LNCaP clone FGC (cell line): ENCODE data around the gene PROCA1.
"Not testable (repeated sequence)": the region's sequence is repeated elsewhere in the genome, so short reads cannot be mapped to it uniquely, and the experiment has no call there.

Source experiments
- DNase-seq: peaks from one replicate; pipeline ENCODE4 v3.0.0-alpha.2; 2011; ENCODE audit warnings: low read depth
- H3K4me3 ChIP-seq: 2 replicates; pipeline ENCODE4 v1.5.1; 2011; ENCODE audit warnings: mild to moderate bottlenecking, low read depth, low read length, control low read depth
- TF ChIP-seq, protein P1 (sequence below): IDR thresholded peaks from 2 replicates; pipeline ENCODE4 v1.5.1; 2012; ENCODE audit warnings: mild to moderate bottlenecking; ENCODE audit not compliant: control insufficient read depth, insufficient read depth; ENCODE audit errors: extremely low read depth

Gene PROCA1

DNA sequence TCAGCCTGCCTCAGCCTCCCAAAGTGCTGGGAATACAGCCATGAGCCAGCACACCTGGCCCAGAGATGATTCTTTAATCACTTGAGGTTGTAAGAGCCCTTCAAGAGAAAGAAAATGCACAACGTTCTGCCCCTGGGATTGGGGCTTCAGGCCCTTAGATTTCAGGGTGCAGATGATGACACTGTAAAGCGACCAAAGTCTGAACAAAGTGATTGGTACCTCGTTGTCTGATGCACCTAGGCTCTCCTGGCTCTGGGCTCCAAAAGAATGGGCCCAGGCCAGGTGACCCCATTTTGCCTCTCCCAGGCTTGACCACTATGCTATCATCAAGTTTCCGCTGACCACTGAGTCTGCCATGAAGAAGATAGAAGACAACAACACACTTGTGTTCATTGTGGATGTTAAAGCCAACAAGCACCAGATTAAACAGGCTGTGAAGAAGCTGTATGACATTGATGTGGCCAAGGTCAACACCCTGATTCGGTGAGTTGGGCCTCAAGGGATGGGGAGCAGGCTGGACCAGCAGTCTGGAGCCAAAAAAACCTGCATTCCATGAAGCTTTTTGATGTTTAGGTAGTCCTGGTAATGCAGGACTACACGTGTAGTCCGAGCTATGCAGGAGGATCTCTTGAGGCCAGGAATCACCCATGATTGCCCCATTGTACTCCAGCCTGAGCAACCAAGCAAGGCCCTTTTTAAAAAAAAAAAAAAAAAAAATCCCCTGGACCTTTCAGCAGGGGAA lies 10.9 kb upstream of the PROCA1 start:
- TF ChIP-seq, protein P1, sequence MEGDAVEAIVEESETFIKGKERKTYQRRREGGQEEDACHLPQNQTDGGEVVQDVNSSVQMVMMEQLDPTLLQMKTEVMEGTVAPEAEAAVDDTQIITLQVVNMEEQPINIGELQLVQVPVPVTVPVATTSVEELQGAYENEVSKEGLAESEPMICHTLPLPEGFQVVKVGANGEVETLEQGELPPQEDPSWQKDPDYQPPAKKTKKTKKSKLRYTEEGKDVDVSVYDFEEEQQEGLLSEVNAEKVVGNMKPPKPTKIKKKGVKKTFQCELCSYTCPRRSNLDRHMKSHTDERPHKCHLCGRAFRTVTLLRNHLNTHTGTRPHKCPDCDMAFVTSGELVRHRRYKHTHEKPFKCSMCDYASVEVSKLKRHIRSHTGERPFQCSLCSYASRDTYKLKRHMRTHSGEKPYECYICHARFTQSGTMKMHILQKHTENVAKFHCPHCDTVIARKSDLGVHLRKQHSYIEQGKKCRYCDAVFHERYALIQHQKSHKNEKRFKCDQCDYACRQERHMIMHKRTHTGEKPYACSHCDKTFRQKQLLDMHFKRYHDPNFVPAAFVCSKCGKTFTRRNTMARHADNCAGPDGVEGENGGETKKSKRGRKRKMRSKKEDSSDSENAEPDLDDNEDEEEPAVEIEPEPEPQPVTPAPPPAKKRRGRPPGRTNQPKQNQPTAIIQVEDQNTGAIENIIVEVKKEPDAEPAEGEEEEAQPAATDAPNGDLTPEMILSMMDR = no peak
- peak overlapping the region; percentile 100 for H3K4me3 ChIP-seq
- no peak for DNase-seq

DNA sequence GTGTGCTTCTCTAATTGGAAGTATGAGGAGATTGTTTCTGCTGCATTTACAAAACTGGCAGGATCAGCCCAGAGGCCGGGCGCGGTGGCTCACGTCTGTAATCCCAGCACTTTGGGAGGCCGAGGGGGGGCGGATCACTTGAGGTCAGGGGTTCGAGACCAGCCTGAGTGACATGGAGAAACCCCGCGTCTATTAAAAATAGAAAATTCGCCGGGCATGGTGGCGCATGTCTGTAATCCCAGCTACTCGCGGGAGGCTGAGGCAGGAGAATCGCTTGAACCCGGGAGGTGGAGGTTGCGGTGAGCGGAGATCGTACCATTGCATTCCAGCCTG lies 9.3 kb upstream of the PROCA1 start:
- H3K4me3 ChIP-seq = peak overlapping the region; percentile 100
- not testable (repeated sequence) for DNase-seq

DNA sequence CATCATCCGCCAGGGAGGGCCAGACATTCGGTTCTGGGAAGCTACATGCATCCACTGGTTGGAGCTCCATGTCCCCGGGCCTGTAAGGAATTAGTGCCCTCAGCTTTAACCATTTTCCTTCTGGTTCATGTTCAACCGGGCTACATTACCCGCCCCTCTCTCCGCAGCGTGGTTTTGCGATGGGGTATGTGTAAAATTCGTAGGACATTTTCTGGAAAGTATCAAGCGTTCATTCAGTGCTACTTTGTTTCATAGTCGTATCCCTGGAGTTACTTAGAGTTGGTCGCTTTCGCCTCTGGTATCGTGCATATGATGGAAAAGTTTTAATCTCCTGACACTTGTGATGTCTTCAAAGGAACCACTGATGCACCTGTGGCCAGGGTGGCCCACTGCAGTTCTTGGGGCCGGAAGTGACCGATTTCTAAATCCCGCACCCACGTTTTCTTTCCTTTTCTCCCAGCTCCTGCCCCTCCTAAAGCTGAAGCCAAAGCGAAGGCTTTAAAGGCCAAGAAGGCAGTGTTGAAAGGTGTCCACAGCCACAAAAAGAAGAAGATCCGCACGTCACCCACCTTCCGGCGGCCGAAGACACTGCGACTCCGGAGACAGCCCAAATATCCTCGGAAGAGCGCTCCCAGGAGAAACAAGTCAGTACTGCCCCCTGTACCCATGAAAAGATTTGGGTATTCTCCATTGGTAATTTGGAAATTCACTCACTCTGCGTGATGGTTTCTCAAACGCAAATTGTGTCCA lies 8.7 kb upstream of the PROCA1 start:
- no peak for DNase-seq
- peak overlapping the region; percentile 100 for H3K4me3 ChIP-seq
- TF ChIP-seq, protein P1 = no peak

DNA sequence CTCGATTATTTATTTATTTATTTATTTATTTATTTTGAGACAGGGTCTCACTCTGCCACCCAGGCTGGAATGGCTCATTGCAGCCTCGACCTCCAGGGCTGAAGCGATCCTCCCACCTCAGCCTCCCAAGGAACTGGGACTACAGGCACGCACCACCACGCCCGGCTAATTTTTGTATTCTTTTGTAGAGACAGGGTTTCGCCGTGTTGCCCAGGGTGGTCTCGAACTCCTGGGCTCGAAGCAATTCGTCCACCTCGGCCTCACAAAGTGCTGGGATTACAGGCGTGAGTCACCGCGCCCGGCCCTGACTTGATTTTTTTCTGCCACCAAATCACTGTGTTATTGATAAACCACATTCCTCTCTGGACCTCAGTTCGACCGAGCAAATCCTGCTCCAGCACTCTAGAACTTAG lies 7.3 kb upstream of the PROCA1 start:
- no peak for DNase-seq
- TF ChIP-seq, protein P1 = no peak
- H3K4me3 ChIP-seq = peak overlapping the region; percentile 100

DNA sequence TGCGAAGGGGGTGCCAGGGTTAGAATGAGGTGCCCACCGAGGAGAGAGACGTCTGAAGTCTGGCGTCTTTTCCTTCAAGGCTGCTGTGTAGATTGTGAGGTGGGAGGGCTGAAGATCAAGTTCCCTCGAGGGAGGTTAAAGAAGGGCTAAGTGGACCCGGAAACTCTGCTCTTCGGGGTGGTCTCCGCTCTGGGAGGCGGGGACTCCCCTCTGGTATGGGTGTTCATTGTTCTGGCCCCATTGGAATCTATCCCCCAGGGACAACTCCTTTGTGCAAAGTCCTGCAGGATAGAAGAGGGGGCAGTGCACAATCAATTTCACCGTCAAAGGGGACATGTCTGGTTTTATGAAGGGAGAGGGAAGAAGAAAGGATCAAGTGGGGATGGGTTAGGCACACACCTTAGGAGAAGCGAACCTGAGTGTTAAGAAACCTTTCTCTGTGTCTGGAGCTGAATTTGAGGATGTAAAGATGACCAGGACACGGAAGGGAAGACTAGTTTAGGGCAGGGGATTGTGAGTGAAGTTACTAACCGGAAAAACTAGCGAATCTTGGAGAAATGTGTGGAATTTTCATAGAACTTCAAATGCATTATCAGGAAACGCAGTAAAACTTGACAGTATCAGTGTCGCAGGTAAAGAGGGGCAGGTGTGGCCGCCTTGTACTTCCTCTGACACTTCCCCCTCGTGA lies 6.8 kb upstream of the PROCA1 start:
- DNase-seq = no peak
- no peak overlapping the region; the same call in 1 of the 2 replicates for H3K4me3 ChIP-seq
- TF ChIP-seq, protein P1 = no peak

DNA sequence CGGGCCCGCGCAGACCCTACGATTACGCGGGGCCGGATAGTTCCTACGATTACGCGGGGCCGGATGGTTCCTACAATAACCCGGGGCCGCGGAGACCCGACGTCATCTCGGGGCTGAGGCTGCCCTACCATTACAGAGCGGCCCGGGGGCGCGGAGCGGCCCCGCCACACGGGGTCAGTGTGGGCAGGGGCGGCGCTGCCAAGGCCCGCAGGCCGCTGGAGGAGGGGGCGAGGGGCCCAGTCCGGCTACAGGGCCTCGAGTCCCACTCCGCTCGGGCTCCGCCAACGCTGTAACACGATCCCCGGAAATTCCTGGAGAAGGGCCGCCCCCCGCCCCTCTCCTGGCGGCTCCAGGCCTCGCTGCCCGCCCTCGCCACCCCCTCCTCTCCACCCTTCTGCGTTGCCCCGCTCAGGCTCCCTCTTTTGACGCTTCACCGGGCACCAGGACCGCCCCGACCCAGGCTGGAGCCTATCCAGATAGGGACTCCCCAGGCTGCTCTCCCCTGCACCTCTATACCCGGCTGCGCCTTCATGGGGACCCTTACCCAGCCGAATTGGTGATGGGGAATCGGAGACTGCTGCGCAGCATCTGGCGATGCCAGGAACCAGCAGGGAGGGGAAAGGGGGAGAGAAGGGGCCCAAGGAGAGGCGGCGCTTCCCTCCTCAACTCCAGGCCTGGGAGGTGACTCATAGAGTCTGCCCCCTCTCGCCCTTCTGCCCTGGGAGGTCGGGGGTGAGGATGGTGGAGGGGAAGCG lies 6.1 kb upstream of the PROCA1 start, which contains the start of gene RAB34:
Gene RAB34, minus strand, starts transcription at position 291 of the 755 bp plus-strand sequence. CDS start 602 bp downstream, outside the sequence.
- H3K4me3 ChIP-seq = no peak within 1 kb of the TSS
- DNase-seq = no peak
- TF ChIP-seq, protein P1 = no peak
